ENCODE results near the gene SRRT. TPM values are rescaled to one million over a fixed set of nuclear protein-coding genes. Genes with fewer than 3 reads are reported as not detected.
"Not testable (repeated sequence)": the region's sequence is repeated elsewhere in the genome, so short reads cannot be mapped to it uniquely, and the experiment has no call there.

The SRRT gene
- total RNA-seq, 1 donor: 67.6 TPM

DNA sequence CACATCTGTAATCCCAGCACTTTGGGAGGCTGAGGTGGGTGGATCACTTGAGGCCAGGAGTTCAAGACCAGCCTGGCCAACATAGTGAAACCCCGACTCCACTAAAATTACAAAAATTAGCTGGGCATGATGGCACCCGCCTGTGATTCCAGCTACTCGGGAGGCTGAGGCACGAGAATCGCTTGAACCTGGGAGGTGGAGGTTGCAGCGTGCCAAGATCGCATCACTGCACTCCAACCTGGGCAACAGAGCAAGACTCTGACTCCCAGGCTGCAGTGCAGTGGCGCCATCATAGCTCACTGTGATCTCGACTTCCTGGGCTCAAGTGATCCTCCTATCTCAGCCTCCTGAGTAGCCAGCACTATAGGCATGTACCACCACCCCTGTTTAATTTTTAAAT is 20.0 kb upstream of the SRRT start:
- not testable (repeated sequence) for DNase-seq (ENCODE audit: low read depth in 2 of 3, low spot score in 2 of 3)

DNA sequence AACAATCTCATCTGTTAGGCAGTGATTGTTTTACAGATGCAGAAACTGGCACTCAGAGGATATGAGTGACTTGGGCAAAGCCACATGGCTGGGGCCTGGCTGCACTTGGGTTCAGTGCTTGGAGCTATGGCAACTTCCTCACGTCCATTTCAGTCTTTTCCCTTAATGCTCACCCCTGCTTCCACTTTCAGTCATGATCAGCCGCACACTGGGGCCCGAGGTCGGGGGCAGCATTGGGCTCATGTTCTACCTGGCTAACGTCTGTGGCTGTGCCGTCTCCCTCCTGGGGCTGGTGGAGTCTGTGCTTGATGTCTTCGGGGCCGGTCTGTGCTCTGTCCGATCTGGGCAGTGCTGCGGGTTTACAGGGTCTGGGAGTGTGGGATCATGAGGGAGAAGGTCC is 19.4 kb upstream of the SRRT start:
- DNase-seq (ENCODE audit: low read depth in 2 of 3, low spot score in 2 of 3): no peak

DNA sequence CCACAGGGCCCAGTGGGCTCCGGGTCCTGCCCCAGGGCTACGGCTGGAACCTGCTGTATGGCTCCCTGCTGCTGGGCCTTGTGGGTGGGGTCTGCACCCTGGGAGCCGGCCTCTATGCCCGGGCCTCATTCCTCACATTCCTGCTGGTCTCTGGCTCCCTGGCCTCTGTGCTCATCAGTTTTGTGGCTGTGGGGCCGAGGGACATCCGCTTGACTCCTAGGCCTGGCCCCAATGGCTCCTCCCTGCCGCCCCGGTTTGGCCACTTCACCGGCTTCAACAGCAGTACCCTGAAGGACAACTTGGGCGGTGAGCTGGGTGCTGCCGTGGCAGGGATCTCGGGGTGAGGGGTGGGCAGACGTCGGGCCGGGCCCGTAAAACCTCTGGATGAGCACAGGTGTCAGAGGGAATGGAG is 18.0 kb upstream of the SRRT start:
- no peak for DNase-seq (ENCODE audit: low read depth in 2 of 3, low spot score in 2 of 3)

DNA sequence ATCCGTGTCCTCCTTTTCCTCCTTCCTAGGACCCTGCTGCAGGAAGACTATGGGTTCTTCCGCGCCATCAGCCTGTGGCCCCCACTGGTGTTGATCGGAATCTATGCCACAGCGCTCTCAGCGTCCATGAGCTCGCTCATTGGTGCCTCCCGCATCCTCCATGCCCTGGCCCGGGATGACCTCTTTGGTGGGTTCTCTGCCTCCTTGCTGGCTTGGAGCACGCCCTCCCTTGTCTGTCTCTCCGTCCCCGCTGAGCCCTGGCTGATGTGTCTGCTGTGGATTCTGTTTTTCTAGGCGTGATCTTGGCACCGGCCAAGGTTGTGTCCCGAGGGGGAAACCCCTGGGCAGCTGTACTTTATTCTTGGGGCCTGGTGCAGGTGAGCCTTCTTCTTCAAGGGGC is 15.0 kb upstream of the SRRT start:
- no peak for DNase-seq (ENCODE audit: low read depth in 2 of 3, low spot score in 2 of 3)

DNA sequence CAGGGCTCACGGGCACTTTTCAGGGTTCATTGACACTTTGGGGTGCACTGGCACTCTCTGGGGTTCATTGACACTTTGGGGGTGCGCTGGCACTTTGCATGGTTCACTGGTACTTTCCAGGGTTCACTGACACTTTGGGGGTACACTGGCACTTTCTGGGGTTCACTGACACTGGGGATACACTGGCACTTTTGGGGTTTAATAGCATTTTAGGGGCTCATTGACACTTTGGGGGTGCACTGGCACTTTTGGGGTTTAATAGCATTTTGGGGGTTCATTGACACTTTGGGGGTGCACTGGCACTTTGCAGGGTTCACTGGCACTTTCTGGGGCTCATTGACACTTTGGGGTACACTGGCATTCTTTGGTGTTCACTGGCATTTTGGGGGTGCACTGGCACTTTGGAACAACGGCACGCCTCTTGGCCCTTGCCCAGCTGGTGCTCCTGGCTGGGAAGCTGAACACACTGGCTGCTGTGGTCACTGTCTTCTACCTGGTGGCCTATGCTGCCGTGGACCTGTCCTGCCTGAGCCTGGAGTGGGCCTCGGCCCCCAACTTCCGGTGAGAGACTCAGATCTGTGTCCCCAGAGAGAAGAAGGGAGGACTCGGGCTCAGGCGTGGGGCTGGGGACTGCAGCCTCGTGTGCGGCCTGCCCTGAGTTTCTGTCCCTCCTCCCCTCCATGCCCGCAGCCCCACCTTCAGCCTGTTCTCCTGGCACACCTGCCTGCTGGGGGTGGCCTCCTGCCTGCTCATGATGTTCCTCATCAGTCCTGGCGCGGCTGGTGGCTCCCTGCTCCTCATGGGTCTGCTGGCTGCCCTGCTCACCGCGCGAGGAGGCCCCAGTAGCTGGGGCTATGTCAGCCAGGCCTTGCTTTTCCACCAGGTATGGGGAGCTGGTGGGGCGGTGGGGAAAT is 13.9 kb upstream of the SRRT start:
- no peak for DNase-seq (ENCODE audit: low read depth in 2 of 3, low spot score in 2 of 3)

DNA sequence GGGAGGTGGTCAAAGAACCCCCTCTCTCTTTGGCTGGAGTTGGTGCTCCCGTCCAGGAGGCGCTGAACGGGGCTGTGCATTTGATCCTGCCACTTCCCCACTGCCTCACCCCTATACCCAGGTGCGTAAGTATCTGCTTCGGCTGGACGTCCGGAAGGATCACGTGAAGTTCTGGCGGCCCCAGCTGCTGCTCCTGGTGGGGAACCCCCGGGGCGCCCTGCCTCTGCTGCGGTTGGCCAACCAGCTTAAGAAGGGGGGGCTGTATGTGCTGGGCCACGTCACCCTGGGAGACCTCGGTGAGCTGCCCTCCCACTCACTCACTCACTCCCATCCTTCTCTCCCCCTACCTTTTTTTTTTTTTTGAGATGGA is 13.3 kb upstream of the SRRT start:
- DNase-seq (ENCODE audit: low read depth in 2 of 3, low spot score in 2 of 3): no peak

DNA sequence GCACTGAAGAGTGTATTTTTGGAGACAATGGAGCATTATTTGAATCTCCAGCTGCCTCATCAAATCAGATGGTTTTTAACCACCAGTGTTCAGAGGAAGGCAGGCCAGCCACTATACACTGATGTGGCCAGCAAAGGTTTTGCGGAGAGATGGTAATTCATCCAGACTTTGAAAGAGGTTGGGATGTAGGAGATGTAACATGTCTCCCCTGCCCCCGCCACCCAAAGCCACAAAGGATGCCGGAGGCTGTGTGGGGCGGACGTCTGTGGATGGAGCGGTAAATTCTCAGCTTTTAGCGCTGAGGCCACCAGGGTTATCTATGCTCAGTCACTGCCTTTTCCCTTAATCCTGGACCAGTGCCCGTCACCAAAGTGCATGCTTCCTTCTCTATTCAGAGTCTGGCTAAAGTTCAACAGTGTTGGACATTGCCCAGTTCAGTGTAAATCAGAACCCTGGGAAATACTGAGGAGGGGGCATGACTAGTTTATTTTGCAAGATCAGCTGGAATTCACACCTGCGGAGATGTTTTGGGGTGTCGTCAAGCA is 11.4 kb upstream of the SRRT start:
- peak in 2 of 3 donors; percentile 56 to 61 for DNase-seq (ENCODE audit: low read depth in 2 of 3, low spot score in 2 of 3)

DNA sequence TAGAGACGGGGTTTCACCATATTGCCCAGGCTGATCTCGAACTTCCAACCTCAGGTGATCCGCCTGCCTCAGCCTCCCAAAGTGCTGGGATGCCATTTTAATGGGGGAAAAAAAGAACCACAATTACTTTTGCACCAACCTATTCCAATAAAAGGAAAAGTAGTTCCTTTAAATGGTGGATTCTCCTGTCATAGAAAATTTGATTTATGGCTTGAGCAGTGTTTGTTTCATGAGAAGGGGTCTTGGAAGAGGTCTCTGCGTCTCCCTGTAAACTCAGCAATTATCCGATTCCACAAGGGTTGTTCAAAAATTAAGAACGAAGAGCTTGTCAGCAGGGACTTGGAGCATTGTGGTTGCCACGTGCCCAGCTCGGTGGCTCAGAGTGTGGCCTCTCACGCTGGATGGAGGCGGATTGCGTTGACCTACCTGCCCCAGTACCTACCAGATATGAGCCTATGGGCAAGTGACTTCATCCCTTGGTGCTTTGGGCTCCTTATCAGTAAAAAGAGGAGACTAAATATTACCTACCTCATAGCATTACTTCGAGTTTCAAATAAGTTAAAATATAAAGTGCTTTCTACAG is 10.5 kb upstream of the SRRT start:
- no peak for DNase-seq (ENCODE audit: low read depth in 2 of 3, low spot score in 2 of 3)

DNA sequence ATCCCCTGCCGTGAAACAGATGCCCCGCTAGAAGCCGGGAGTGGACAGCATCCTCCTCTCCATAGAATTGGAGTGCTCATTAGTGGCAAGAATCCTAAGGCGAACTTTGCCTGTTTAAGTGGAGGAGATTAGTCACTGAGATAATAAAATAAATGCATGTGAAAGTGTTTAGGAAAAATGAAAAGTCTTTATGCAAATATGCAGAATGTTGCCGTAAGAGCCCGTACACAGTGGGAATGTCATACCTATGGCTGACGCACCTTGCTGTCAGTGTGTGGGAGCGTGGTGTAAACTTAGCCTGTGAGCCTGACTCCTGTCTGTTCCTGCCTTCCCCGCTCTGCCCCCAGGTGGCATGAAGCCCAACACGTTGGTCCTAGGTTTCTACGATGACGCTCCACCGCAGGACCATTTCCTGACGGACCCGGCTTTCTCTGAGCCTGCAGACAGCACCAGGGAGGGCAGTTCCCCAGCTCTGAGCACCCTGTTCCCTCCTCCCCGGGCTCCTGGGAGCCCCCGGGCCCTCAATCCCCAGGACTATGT is 9.5 kb upstream of the SRRT start:
- peak in 2 of 3 donors; percentile 27 to 50 for DNase-seq (ENCODE audit: low read depth in 2 of 3, low spot score in 2 of 3)

DNA sequence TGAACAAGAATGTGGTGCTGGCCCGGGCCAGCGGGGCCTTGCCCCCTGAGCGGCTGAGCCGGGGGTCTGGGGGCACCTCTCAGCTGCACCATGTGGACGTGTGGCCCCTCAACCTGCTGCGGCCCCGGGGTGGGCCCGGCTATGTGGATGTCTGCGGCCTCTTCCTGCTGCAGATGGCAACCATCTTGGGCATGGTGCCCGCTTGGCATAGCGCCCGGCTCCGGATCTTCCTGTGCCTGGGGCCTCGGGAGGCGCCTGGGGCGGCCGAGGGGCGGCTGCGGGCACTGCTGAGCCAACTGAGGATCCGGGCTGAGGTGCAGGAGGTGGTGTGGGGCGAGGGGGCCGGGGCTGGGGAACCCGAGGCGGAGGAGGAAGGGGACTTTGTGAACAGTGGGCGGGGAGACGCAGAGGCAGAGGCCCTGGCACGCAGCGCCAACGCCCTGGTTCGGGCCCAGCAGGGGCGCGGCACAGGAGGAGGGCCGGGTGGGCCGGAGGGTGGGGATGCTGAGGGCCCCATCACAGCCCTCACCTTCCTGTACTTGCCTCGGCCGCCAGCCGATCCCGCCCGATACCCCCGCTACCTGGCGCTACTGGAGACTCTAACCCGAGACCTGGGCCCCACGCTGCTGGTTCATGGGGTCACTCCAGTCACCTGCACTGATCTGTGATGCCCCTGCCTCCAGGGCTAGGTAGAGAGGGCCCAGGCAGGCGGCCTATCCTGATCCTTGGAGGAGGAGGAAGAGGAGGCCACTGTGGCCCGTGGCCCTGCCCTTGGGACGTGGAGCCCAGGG is 8.8 kb upstream of the SRRT start:
- peak in 2 of 3 donors; percentile 81 to 89 for DNase-seq (ENCODE audit: low read depth in 2 of 3, low spot score in 2 of 3)

DNA sequence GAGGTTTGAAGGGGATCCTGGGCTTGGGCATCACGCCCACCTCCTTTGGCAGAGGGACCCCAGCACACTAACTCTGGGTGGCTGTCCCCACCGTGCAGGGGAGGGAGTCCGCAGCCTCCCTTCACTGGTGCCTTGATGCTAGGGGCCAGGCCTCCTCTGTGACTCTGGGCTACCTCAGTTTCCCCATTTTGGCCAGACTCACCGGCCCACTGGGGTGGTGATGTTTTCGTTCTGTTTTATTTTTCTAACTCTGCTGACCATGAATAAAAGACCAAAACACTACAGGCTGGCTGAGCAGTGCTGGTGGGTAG is 8.2 kb upstream of the SRRT start:
- no peak for DNase-seq (ENCODE audit: low read depth in 2 of 3, low spot score in 2 of 3)

DNA sequence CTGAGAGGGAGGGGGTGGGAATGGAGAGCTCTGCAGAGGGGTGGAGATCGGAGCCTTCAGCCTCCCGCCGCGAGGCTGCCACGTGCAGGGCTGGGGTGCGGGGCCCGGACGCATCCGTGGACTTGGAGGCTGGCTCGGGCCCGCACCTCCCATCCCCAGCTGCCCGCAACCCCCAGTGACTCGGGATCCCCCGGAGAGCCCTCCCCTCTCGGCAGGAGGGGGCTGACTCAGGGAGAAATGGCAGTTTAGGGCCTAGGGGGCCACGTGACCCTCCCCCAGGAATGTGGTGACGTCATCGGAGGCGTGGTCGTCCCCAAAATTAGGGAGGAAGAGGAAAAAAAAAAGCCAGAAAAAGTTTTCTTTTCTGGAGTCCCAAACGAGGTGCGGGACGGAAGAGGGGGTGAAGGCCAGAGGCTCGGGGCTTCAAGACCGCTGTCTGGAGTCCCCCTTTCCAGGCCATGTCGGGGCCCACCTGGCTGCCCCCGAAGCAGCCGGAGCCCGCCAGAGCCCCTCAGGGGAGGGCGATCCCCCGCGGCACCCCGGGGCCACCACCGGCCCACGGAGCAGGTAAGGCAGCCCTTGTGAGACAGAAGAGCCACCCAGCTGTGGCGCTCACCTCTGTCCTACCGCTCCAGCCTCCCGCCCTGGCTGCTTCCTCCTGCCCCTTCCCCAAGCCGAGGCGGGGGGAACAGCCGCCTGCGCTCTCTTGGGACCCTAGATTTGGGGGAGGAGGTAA is 7.7 kb upstream of the SRRT start, which contains the start of gene TRIP6:
TRIP6 (plus strand) TSS at position 348 of the 736 bp plus-strand sequence; CDS start at position 459, 111 bp downstream.
- peak in 2 of 3 donors; percentile 66 to 79 for DNase-seq (ENCODE audit: low read depth in 2 of 3, low spot score in 2 of 3)

DNA sequence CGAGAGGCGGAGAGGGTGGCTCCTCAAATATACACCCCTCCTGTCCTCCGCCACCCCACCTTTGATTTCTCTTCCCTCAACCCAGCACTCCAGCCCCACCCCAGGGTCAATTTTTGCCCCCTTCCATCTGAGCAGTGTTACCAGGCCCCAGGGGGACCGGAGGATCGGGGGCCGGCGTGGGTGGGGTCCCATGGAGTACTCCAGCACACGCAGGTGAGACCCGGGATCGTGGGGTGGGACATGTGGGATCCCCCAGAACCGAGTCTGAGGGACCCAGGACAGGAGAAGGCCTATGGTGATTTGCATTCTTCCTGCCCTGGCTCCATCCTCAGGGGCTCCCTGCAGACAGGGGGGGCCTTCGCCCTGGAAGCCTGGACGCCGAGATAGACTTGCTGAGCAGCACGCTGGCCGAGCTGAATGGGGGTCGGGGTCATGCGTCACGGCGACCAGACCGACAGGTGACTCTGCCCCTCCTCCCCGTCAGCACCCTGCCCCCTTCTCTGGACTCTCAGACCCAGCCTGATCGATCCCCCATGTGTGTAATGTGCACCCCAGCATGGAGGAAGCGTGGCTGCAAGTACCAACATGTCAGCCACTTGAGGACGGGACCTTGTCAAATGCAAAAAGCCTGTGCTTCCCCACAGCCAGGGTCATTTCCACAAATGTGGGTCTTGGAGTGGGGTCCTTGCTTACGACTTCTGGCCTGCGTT is 7.0 kb upstream of the SRRT start:
- no peak for DNase-seq (ENCODE audit: low read depth in 2 of 3, low spot score in 2 of 3)

DNA sequence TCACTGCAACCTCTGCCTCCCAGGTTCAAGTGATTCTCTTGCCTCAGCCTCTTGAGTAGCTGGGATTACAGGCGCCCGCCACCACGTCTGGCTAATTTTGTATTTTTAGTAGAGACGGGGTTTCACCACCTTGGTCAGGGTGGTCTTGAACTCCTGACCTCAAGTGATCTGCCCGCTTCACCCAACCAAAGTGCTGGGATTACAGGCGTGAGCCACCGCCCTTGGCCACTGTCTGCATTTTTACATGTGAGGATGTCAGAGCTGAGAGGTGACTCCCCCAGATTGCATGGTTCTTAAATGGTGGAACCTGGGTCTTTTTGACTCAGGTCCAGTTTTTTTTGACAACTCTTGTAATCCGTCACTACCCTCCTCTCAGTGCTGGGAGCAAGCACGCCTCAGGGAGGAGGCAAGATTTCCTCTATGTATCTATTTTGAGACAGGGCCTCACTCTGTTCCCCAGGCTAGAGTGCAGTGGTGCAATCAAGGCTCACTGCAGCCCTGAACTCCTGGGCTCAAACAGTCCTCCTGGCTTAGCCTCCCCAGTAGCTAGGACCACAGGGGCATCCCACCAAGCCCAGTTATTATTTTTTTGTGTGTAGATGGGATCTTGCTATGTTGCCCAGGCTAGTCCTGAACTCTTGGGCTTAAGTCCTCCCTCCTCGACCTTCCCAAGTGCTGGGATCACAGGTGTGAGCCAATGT is 1.2 kb upstream of the SRRT start:
- DNase-seq (ENCODE audit: low read depth in 2 of 3, low spot score in 2 of 3): no peak

DNA sequence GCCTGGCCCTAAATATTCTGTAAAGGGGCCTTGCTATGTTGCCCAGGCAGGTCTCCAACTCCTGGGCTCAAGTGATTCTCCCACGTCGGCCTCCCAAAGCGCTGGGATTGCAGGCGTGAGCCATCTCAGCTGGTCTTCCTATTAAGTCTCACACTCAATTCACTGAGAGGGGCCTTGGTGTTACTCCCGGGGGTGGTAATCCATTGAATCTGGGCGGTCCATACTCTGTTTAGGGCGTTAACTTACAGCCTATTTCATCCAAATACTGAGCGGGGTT is 665 bp upstream of the SRRT start:
- DNase-seq (ENCODE audit: low read depth in 2 of 3, low spot score in 2 of 3): no peak

DNA sequence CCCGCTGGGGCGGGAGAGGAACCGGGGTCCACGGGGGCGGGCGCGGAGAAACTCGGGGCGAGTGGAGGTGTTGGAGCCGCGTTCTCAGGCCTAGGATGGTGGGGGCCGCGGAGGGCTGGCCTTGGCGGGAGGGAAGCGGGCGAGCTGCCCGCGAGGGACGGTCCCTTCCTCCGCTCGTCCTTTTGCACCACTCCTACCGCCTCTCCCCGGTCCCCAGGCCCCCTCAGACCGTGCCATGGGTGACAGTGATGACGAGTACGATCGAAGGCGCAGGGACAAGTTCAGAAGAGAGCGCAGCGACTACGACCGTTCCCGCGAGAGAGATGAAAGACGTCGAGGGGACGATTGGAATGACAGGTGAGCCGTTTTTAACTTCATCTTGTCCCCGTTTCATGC is 451 bp downstream of the SRRT start:
- peak in 2 of 3 donors; percentile 28 to 44 for DNase-seq (ENCODE audit: low read depth in 2 of 3, low spot score in 2 of 3)

DNA sequence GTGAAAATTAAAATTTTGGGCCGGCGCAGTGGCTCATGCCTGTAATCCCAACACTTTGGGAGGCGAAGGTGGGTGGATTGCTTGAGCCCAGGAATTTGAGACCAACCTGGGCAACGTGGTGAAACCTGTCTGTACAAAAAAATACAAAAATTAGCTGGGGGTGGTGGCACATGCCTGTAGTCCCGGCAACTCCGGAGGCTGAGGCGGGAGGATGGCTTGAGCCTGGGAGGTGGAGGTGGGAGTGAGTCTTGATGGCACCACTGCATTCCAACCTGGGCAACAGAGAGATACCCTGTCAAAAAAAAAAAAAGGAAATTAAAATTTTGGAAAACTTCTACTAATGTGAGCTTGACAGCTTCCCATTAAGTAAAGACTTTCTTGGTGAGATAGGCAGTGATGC is 3.1 kb downstream of the SRRT start:
- DNase-seq (ENCODE audit: low read depth in 2 of 3, low spot score in 2 of 3): no peak

DNA sequence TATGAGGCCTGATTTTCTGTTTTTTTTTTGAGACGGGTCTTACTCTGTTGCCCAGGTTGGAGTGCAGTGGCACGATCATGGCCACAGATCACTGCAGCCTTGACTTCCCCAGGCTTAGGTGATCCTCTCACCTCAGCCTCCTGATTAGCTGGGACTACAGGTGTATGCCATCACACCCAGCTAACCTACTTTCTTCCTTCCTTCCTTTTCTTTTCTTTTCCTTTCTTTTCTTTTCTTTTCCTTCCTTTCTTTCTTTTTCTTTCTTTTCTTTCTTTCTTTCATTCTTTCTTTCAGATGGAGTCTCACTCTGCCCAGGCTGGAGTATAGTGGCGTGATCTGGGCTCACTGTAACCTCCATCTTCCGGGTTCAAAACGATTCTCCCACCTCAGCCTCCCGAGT is 3.8 kb downstream of the SRRT start:
- DNase-seq (ENCODE audit: low read depth in 2 of 3, low spot score in 2 of 3): no peak

DNA sequence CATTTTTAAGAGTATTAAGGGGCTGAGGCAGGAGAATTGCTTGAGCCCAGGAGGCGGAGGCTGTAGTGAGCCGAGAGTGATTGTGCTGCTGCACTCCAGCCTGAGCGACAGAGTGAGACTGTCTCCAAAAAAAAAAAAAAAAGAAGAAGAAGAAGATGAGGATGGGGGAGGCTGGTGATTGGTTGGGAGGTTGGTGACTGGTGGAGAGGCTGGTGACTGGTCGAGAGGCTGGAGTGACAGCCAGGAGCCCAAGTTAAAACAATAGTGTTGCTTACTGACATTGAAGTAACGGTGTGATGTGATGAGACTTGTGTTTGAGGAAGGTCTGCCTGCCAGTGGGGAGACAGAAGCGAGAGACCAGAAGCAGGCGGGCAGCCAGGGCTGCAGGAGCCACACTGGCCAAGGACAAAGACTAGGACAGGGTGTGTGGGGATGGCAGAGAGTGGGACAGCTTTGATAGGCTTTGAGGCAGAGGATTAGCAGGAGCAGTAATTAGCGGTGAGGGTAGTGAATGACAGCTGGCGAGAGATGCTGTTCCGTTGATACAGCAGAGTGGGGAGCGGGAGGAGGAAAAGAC is 4.9 kb downstream of the SRRT start:
- DNase-seq (ENCODE audit: low read depth in 2 of 3, low spot score in 2 of 3): no peak
